OCI-LY3 (cell line): ENCODE results near the gene ANKDD1B.

Source experiments
- H2AFZ ChIP-seq: fragments of 200-600, 300-600 bp; shearing (Covaris generic); 2 replicates; pipeline ENCODE4 v1.6.0; 2014; ENCODE audit warnings: antibody characterized with exemption, low read depth, low read length
- H3K27ac ChIP-seq: fragments of 200-600, 300-600 bp; sonication (generic); 2 replicates; pipeline ENCODE4 v1.5.1; 2014; ENCODE audit warnings: mild to moderate bottlenecking, low read length, moderate library complexity, mixed read lengths
- H3K27me3 ChIP-seq: fragments of 200-600, 300-600 bp; sonication (generic); 2 replicates; pipeline ENCODE4 v1.6.1; 2014; ENCODE audit warnings: low read depth, low read length, mixed read lengths
- H3K36me3 ChIP-seq: fragments of 200-600, 300-600 bp; sonication (generic); replicated peaks from 2 replicates; pipeline ENCODE3; 2014; ENCODE audit warnings: low read depth, low read length, mixed read lengths
- H3K4me1 ChIP-seq: fragments of 300-600, 200-600 bp; sonication (generic); 2 replicates; pipeline ENCODE4 v1.6.1; 2014; ENCODE audit warnings: low read length, mixed read lengths
- H3K4me2 ChIP-seq: fragments of 200-600, 300-600 bp; sonication (generic); 2 replicates; pipeline ENCODE4 v1.6.1; 2014; ENCODE audit warnings: low read length, mixed read lengths
- H3K4me3 ChIP-seq: fragments of 300-600, 200-600 bp; sonication (generic); 2 replicates; pipeline ENCODE4 v1.5.1; 2014; ENCODE audit warnings: antibody characterized with exemption, mild to moderate bottlenecking, low read length, moderate library complexity
- H3K79me2 ChIP-seq: fragments of 300-600, 200-600 bp; shearing (Covaris generic); 2 replicates; pipeline ENCODE4 v1.6.1; 2014; ENCODE audit warnings: mild to moderate bottlenecking, low read length, mixed read lengths
- H3K9ac ChIP-seq: fragments of 300-600, 200-600 bp; shearing (Covaris generic); 2 replicates; pipeline ENCODE4 v1.6.0; 2014; ENCODE audit warnings: mild to moderate bottlenecking, low read length, moderate library complexity
- H3K9me3 ChIP-seq: fragments of 200-600, 300-600 bp; shearing (Covaris generic); 2 replicates; pipeline ENCODE4 v1.6.1; 2014; ENCODE audit warnings: low read length, mixed read lengths; ENCODE audit not compliant: insufficient read depth
- H4K20me1 ChIP-seq: fragments of 200-600, 300-600 bp; sonication (generic); 2 replicates; pipeline ENCODE4 v1.6.1; 2016; ENCODE audit warnings: low read length, mixed read lengths; ENCODE audit not compliant: insufficient read depth
- EZH2phosphoT487 ChIP-seq: fragments of 200-600 bp; shearing (Covaris generic); IDR thresholded peaks from 2 replicates; pipeline ENCODE4 v1.6.1; 2018; ENCODE audit warnings: antibody characterized with exemption, mixed run types, low read depth
- TF ChIP-seq, protein P1 (sequence below): fragments of 200-600, 300-600 bp; sonication (generic); IDR thresholded peaks from 2 replicates; pipeline ENCODE4 v1.5.1; 2014; ENCODE audit warnings: antibody characterized with exemption, low read length, low read depth

ANKDD1B gene

DNA sequence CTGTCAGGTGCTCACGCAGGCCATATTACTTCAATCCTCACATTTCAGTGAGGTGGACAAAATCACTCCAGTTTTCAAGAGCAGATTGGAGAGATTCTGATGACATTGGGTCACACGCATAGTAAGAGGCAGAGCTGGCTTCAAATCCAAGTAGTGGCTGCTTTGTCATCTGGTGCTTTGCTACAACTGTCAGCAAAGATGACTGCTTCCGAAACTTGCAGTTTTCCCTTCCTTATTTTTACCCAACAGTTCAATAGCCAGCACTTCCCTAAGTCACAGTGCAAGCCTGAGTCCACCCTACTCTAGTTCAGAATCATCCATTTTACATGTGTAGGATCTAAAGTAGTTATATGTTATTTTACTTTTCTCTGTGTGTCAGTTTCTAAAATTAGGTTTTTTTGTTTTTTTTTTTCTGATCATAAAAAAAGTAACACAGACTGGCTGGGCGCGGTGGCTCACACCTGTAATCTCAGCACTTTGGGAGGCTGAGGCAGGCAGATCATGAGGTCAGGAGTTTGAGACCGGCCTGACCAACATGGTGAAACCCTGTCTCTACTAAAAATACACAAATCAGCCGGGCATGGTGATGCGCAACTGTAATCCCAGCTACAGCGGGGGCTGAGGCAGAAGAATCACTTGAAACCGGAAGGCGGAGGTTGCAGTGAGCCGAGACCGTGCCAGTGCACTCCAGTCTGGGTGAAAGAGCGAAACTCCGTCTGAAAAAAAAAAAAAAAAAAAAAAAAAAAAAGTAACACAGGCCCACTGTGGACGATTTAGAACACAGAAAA lies 49.6 kb downstream of the ANKDD1B start:
- H4K20me1 ChIP-seq: no peaks in the 10 kb centered on the region
- no peak for TF ChIP-seq EZH2phosphoT487
- TF ChIP-seq, protein P1, sequence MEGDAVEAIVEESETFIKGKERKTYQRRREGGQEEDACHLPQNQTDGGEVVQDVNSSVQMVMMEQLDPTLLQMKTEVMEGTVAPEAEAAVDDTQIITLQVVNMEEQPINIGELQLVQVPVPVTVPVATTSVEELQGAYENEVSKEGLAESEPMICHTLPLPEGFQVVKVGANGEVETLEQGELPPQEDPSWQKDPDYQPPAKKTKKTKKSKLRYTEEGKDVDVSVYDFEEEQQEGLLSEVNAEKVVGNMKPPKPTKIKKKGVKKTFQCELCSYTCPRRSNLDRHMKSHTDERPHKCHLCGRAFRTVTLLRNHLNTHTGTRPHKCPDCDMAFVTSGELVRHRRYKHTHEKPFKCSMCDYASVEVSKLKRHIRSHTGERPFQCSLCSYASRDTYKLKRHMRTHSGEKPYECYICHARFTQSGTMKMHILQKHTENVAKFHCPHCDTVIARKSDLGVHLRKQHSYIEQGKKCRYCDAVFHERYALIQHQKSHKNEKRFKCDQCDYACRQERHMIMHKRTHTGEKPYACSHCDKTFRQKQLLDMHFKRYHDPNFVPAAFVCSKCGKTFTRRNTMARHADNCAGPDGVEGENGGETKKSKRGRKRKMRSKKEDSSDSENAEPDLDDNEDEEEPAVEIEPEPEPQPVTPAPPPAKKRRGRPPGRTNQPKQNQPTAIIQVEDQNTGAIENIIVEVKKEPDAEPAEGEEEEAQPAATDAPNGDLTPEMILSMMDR: no peak
- peak overlapping the region; percentile 98 for H3K4me2 ChIP-seq
- H3K79me2 ChIP-seq: no peaks in the 10 kb centered on the region
- H3K9ac ChIP-seq: peak overlapping the region; percentile 76
- H3K4me3 ChIP-seq: peak overlapping the region; percentile 69
- H3K4me1 ChIP-seq: peaks cover 42% of the 10 kb centered on the region
- H3K27me3 ChIP-seq: no peaks in the 10 kb centered on the region
- H2AFZ ChIP-seq: no peak overlapping the region
- peak overlapping the region; percentile 95 for H3K27ac ChIP-seq
- no peaks in the 10 kb centered on the region for H3K36me3 ChIP-seq
- no peaks in the 10 kb centered on the region for H3K9me3 ChIP-seq

DNA sequence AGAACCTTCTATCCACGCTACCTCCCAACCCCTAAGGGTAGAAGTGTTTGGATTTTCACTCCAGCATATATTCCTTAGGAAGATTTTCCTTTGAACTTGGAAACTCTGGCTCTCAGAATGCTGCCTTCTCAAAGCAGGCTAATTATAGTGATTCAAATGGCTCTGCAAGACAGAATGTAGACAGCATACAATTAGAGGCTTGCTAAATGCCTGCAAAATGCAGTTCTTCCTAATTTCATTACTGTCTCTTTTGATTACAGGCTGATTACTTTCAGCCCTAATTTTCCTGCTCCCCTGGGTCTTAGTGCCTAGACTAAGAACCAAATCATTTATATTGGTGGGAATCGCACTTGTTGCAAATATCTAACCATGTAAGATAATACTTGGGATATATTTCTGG lies 50.8 kb downstream of the ANKDD1B start:
- Histone ChIP-seq H3K4me2 (peak overlapping the region; percentile 74; the same call in 1 of the 2 replicates), H3K4me1 (peaks cover 46% of the 10 kb centered on the region), H3K4me3 (no peak overlapping the region), H3K9ac (no peak overlapping the region), H3K27me3 (no peaks in the 10 kb centered on the region), H3K36me3 (no peaks in the 10 kb centered on the region), H3K9me3 (no peaks in the 10 kb centered on the region), H3K27ac (peak overlapping the region; percentile 95; the same call in 1 of the 2 replicates), H4K20me1 (no peaks in the 10 kb centered on the region), H2AFZ (no peak overlapping the region), H3K79me2 (no peaks in the 10 kb centered on the region)
- TF ChIP-seq EZH2phosphoT487: no peak
- TF ChIP-seq, protein P1: no peak

DNA sequence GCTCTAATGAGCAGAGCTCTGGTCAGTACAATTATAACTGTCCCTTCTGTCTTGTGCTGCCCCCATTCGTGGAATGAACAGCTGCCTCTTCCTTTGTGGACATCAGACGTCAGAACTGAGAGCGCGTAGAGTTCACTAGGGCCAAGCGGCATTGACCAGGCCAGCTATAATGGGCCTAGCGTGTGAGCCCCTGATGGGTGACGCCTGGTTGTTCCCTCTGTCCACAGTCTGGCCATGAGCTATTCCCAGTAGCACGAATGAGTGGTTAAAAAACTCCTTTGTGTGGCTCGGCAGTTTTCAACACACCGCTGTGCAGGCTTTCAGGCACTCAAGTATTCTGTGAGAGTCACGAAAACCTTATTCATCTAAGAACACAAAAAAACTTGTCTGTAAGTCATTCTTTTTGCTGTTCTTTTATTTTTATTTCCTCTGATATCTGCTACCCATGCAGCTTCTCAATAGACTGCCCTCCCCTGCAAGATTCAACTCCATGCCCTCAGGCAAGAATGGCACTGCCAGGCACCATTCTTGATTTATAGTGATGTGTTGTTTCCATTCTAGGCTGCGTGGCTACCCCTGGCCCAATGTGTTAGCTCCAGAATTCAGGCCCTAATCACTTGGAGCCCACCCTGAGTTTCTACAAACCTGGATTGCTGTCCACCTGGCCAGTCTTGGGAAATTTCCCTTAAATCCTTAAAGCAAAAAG lies 52.5 kb downstream of the ANKDD1B start:
- no peak overlapping the region for H3K27ac ChIP-seq
- H3K9me3 ChIP-seq: no peaks in the 10 kb centered on the region
- no peak overlapping the region for H3K4me3 ChIP-seq
- no peak for TF ChIP-seq EZH2phosphoT487
- TF ChIP-seq, protein P1: no peak
- H2AFZ ChIP-seq: no peak overlapping the region
- H3K36me3 ChIP-seq: no peaks in the 10 kb centered on the region
- H3K9ac ChIP-seq: no peak overlapping the region
- no peak overlapping the region for H3K4me2 ChIP-seq
- H3K4me1 ChIP-seq: peaks cover 63% of the 10 kb centered on the region
- no peaks in the 10 kb centered on the region for H4K20me1 ChIP-seq
- H3K79me2 ChIP-seq: no peaks in the 10 kb centered on the region
- H3K27me3 ChIP-seq: no peaks in the 10 kb centered on the region

DNA sequence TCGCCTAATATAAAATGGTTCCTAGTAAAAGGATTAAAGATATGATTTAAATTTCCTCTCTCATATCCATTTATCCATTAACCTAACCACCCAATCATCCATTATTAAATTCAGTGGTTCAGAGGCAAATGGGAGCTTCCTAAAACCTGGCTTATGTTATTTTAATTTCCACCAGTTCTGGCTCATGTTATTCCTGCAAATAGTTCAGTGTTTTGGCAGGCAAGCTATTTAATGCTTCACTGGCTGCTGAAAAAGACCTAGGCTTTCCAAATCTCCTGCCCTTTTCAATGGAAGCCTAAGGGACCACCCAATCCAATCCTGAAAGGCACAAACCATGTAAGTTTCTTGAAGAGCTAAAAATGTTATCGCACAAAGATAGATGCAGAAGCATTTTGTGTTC lies 53.7 kb downstream of the ANKDD1B start:
- no peaks in the 10 kb centered on the region for H4K20me1 ChIP-seq
- no peak for TF ChIP-seq EZH2phosphoT487
- TF ChIP-seq, protein P1: no peak
- H3K9ac ChIP-seq: no peak overlapping the region
- H3K9me3 ChIP-seq: no peaks in the 10 kb centered on the region
- H3K4me3 ChIP-seq: no peak overlapping the region
- no peak overlapping the region for H2AFZ ChIP-seq
- no peaks in the 10 kb centered on the region for H3K27me3 ChIP-seq
- H3K4me1 ChIP-seq: peaks cover 62% of the 10 kb centered on the region
- no peaks in the 10 kb centered on the region for H3K36me3 ChIP-seq
- H3K27ac ChIP-seq: no peak overlapping the region
- H3K79me2 ChIP-seq: no peaks in the 10 kb centered on the region
- no peak overlapping the region for H3K4me2 ChIP-seq
